ENCODE data around the gene FAM20A.

GRCh38 chr17:68531252-68531651 is 69.9 kb downstream of the FAM20A start:
- TF ChIP-seq REST (tag by site-specific recombination; IDR thresholded peaks at IDR 0.05), result no peak
- no peak for TF ChIP-seq ZNF311 (tag by site-specific recombination; IDR thresholded peaks at IDR 0.05; ENCODE audit: borderline replicate concordance)

All from HEK293 (cell line).